IPS-18a (cell line): Measurements from ENCODE around the gene COL15A1.

Experiments used
- H3K27ac ChIP-seq: one replicate; pipeline ENCODE4 v1.5.1; 2013; ENCODE audit warnings: low read length
- H3K27me3 ChIP-seq: one replicate; pipeline ENCODE4 v1.6.1; 2013; ENCODE audit warnings: mild to moderate bottlenecking, low read length; ENCODE audit not compliant: control insufficient read depth, insufficient read depth
- H3K36me3 ChIP-seq: one replicate; pipeline ENCODE4 v1.6.1; 2013; ENCODE audit warnings: low read depth, low read length; ENCODE audit not compliant: control insufficient read depth
- H3K4me1 ChIP-seq: one replicate; pipeline ENCODE4 v1.6.1; 2013; ENCODE audit warnings: low read depth, low read length; ENCODE audit not compliant: control insufficient read depth
- H3K4me3 ChIP-seq: one replicate; pipeline ENCODE4 v1.5.1; 2013; ENCODE audit warnings: low read length
- H3K9ac ChIP-seq: one replicate; pipeline ENCODE4 v1.6.1; 2013; ENCODE audit warnings: mild to moderate bottlenecking, low read length, moderate library complexity
- H3K9me3 ChIP-seq: one replicate; pipeline ENCODE4 v1.6.1; 2013; ENCODE audit warnings: low read depth, low read length; ENCODE audit not compliant: control insufficient read depth

The COL15A1 gene

DNA sequence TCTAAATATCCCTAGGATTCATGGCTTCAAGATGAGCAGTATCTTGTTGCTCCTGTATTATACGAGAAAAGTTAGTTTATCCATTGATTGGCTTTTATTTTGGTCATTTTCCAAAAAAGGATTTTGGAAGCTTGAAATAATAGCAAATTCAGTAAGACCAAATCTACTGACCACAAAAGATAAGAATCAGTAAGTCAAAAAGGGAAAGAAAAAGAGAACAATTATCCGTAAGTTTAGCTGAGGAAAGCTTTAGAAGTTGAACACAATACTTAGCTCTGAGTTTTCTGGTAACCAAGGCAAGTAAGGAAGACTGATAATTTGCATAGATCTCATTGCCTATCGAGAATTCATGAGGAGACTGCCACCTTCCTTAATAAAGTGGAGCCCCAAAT is 170.3 kb downstream of the COL15A1 start:
- no peaks in the 10 kb centered on the region for H3K36me3 ChIP-seq

DNA sequence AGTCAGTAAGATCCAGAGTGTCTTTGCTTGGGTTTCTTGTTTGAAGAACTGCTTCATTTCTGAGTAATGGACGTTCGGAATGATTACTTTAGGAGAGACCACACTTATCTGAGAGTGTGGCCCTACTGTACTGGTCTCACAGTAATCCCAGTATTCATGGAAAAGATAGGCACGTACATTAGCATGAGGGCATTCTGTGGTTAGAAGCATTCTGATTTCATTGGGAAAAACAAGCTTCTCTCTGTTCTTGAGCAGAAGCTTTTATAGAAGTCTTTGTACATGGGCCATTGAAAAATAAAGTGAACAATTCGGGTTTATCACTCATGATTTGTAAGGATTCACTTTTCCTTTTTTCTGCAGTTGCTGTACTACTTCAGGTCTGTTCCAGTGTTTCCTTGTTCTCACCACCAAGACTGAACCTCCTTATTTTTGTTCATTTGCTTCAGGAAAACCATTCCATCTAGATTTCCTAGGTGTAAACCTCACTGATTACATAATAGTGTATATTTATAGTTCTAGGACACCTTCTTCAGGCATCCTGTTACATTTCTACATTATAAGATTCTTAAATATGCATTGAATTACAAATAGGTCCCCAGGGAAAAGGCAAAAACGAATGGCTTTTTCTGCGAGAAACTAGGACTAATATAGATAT is 171.3 kb downstream of the COL15A1 start:
- H3K4me3 ChIP-seq = no peak overlapping the region
- H3K9ac ChIP-seq = no peak overlapping the region
- H3K4me1 ChIP-seq = peaks cover 36% of the 10 kb centered on the region
- no peaks in the 10 kb centered on the region for H3K27me3 ChIP-seq
- H3K36me3 ChIP-seq = no peaks in the 10 kb centered on the region
- H3K27ac ChIP-seq = no peak overlapping the region
- no peaks in the 10 kb centered on the region for H3K9me3 ChIP-seq

More for the DNA sequence above, 170.3 kb downstream of the COL15A1 start:
- Histone ChIP-seq H3K4me3 (no peak overlapping the region), H3K27ac (no peak overlapping the region), H3K9me3 (no peaks in the 10 kb centered on the region), H3K9ac (no peak overlapping the region), H3K27me3 (no peaks in the 10 kb centered on the region), H3K4me1 (peaks cover 36% of the 10 kb centered on the region)

DNA sequence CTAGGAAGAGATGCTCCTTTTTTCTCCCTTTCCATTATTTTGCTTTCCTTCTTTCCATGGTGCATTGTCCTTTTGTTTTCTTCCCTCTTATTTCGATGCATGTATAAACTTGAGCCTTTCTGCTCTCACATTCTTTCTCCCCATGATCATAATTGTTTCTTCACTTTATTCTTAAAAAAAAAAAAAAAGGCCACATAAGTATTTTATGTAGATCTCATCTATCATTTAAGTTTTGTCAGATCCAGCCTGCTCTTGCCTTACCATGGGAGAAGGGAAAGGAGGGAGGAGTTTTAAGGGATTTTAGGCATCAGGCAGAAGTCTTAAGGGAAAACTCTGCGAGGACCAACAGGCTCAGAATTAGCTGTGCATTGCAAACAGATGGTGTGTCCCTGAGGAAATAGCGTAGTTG is 172.3 kb downstream of the COL15A1 start:
- H3K27ac ChIP-seq = no peak overlapping the region
- no peak overlapping the region for H3K4me3 ChIP-seq
- no peak overlapping the region for H3K9ac ChIP-seq
- H3K9me3 ChIP-seq = no peaks in the 10 kb centered on the region
- H3K27me3 ChIP-seq = no peaks in the 10 kb centered on the region
- H3K4me1 ChIP-seq = peaks cover 36% of the 10 kb centered on the region
- H3K36me3 ChIP-seq = no peaks in the 10 kb centered on the region

DNA sequence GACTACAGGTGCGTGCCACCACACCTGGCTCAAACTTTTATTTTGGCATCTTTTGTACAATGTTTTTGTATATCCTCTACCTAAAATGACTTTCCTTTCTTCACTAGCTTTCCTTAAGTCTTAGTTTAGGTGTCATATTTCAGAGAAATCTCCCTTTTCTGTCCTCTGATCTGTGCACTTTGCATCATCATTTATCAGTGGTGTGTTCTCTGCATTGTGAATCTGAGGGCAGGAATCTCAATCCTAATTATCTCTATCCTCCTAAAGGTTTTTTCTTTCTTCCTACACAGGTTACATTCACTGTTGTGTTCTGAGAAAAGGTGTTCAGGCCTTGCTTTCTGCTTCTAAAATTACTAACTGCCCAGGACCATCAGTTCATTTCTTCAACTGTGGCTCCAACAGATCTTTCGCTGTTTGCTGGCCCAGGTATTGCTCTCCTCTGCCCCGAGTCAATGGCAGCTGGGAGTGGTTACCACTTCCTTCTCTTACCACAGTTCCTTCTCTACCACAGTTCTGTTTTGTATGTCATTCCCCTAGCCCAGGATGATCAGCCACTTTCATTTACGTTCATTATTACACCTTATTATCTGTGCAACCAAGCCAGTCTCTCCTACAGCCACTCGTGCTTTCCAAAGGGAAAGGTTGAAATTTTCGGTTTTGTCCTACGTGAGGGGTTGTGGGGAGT is 175.2 kb downstream of the COL15A1 start:
- no peak overlapping the region for H3K4me3 ChIP-seq

DNA sequence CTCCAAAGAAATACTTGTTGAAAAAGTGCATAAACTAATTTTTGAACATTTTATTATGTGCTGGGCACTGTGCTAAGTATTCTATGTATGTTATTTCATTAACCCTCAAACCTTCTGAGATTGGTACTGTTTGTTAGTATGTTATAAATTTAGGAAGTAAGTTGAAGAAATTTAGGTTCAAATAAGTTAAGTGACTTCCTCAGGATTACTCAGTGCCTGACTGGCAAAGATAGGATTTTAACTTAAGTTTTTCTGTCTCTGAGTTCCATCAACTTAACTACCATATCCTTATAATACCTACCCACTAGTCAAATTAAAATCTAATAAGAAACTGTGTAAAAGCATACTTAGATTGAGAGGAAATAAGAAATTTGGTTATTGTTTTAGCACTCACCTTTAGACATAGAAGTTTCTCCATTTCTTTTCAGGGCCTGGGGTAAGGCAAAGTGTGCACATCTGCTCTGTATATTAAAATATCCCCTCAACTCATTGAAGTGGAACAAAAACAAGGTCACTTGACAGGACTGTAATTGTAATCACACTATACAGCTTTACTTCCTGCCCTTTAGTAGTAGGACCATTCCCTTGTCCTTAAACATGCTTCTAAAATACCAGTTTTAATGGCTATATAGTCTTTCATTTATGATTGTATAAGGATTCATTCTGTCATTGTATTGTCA is 176.4 kb downstream of the COL15A1 start:
- no peak overlapping the region for H3K9ac ChIP-seq
- H3K9me3 ChIP-seq = no peaks in the 10 kb centered on the region
- no peak overlapping the region for H3K27ac ChIP-seq
- no peaks in the 10 kb centered on the region for H3K36me3 ChIP-seq
- no peaks in the 10 kb centered on the region for H3K27me3 ChIP-seq
- H3K4me1 ChIP-seq = peaks cover 15% of the 10 kb centered on the region
- no peak overlapping the region for H3K4me3 ChIP-seq

More for the DNA sequence above, 175.2 kb downstream of the COL15A1 start:
- Histone ChIP-seq H3K27me3 (no peaks in the 10 kb centered on the region), H3K4me1 (peaks cover 26% of the 10 kb centered on the region), H3K9ac (no peak overlapping the region), H3K9me3 (no peaks in the 10 kb centered on the region), H3K27ac (no peak overlapping the region), H3K36me3 (no peaks in the 10 kb centered on the region)
